Measurements from ENCODE around the gene MYOM3.

MYOM3 gene

GRCh38 chr1:24108334-24109165 is 3.4 kb downstream of the MYOM3 start:
- TF ChIP-seq CTCF (IDR thresholded peaks at IDR 0.05) (no peak), ZFX (IDR thresholded peaks at IDR 0.05; ENCODE audit: borderline replicate concordance) (no peak)
- no peak overlapping the region for H3K27ac ChIP-seq

- no peak overlapping the region for H3K27ac ChIP-seq
- TF ChIP-seq CTCF (IDR thresholded peaks at IDR 0.05) (no peak), ZFX (IDR thresholded peaks at IDR 0.05; ENCODE audit: borderline replicate concordance) (no peak)
Measured at GRCh38 chr1:24107462-24108138, 4.3 kb downstream of the MYOM3 start.

GRCh38 chr1:24105368-24106160 is 6.4 kb downstream of the MYOM3 start:
- H3K27ac ChIP-seq, result no peak overlapping the region
- TF ChIP-seq ZFX (IDR thresholded peaks at IDR 0.05; ENCODE audit: borderline replicate concordance) (no peak), CTCF (IDR thresholded peaks at IDR 0.05) (no peak)

GRCh38 chr1:24104854-24105253 is 7.1 kb downstream of the MYOM3 start:
- no peak for TF ChIP-seq CTCF (IDR thresholded peaks at IDR 0.05)
- no peak for TF ChIP-seq ZFX (IDR thresholded peaks at IDR 0.05; ENCODE audit: borderline replicate concordance)
- no peak overlapping the region for H3K27ac ChIP-seq

- H3K27ac ChIP-seq, result no peak overlapping the region
- no peak for TF ChIP-seq ZFX (IDR thresholded peaks at IDR 0.05; ENCODE audit: borderline replicate concordance)
- no peak for TF ChIP-seq CTCF (IDR thresholded peaks at IDR 0.05)
Measured at GRCh38 chr1:24103879-24104278, 8.1 kb downstream of the MYOM3 start.

- TF ChIP-seq ZFX (IDR thresholded peaks at IDR 0.05; ENCODE audit: borderline replicate concordance) (no peak), CTCF (IDR thresholded peaks at IDR 0.05) (no peak)
- H3K27ac ChIP-seq, result no peak overlapping the region
Measured at GRCh38 chr1:24103408-24103807, 8.5 kb downstream of the MYOM3 start.
